NCI-H82 treated with DMSO at 0.1 percent for 48 hours (cell line): ENCODE results near the gene RNGTT.
A peak's percentile ranks its signal among the peaks of the same experiment; 100 is the strongest.

Source experiments
- DNase-seq: peaks from one replicate; lab custom pipeline; 2025; ENCODE audit not compliant: unreplicated experiment; lab: John Stamatoyannopoulos, UW

RNGTT gene

DNA sequence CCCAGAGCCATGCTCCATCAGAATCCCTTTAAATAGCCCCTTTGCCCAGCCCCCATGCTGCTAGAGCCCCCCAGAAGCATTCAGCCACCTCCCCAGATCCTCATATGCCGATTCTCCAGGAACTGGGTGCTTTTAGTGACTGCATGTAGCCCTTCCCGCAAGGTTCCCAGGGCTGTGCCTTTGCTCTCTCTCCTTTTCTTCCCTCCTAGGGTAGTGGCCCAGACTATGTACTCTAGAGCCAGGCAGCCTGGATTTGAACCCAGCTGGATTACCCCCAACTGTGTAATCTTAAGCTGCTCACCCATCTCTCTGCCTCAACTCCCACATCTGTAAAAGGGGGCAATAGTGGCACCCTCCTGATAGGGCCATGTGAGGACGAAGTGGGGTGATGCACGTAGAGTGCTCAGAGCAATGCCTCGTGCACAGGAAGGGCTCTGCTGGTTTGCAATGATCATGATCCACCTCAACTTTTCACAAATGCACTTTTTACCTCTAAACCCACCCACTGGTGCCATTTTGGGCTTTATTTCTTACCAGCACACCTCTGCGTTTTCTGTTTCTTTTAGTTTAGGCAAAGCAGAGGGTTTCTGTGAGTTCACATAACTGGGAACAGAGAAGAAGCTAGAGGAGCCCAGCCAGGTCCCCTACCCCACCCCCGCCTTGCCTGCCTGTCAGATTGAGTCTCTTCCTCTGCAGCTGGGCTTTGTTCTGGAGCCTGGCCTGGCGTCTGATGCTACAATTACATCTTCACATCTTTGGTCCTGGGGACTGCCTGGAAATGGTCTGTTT is 396.5 kb downstream of the RNGTT start:
- DNase-seq, result no peak

DNA sequence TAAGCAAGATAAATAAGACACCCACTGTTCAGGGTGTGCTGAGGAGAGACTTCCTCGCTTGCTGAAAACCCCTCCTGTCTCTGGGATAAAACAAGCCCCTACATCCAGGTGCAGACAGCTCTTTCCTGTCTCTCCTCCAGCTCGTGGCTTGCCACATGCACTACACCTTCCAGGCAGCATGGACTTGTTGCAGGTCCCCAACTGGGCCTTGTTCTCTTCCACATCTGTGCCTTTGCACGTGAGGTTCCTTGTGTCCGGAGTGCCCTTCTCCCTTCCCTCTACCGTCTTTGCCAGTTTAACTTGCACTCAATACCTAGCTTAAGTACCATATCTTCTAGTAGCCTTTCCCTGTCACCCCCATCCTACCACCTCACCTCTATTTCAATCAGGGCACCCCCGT is 397.6 kb downstream of the RNGTT start:
- DNase-seq, result no peak

DNA sequence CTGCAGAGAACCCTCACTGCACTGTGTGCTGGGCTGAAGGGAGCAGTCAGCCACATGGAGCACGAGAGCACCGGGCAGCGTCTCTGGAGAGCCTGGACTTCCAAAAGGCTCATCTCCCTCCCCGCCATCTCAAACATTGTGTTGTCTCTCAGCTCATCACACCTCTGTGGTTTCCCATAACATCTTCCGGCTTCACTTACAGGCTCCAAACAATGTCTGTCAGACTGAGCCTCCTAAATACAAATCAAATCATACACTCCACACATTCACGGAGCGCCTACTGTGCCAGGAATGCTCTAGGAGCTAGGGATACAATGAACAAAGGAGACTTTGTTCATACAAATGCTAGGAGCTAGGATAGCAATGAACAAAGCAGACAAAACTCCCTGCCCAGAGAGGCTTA is 398.0 kb downstream of the RNGTT start:
- no peak for DNase-seq

DNA sequence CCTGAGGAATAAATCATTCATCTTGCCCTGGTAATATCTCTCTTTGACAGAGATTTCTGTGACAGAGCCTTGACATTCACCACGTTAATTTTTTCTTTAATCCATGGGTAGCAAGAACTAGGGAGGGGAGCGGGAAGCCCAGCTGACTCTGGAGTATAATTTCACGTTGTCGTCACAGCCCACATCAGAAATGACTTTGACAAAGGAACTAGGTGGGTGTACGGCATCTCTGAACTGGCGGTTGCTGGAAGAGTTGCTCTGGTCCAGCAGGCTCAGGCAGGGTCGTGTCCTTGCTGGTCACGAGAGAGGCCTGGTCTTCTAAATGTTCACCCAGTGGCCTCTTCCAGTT is 400.2 kb downstream of the RNGTT start:
- no peak for DNase-seq

DNA sequence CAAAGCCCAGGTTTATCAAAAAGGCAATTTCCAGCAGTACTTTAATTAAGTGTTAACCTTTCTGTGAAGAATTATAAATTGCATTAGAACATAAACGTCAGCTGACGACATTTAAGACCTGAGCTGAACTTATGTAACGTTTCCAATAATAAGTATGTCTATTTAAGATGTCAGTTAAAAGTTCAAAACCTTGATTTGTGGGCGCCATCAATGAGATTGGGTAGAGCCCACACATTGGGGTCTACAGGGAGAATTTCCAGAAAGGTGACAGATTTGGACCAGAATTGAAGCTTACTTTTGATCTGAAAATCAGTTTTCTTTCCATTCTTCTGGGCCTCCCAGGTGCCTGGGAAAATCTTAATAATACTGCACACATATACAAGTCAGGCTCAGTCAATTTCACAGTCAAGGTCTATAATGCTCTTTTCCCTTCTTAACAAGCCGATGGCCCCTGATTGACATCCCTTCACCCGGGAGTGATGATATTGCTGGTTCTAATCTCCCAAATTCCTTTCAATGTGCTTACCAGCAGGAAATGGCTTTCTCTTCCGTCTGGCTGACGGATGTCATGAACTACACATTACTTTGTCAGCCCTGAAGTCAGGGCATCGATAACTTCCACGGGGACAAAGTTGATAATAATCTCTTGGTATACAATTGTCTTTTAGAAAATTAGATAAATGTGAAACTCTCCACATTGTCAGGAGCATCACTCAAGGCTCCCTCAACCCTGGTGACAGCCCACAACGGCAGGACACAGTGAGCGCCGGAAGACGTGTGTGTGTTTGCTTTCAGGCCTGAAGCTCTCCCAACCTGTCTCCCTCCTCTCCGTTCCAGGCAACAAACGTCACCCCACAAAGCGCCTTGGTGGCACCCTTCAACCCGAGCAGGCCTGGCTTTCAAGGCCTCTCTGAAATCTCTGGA is 400.8 kb downstream of the RNGTT start:
- DNase-seq, result peak; percentile 37

DNA sequence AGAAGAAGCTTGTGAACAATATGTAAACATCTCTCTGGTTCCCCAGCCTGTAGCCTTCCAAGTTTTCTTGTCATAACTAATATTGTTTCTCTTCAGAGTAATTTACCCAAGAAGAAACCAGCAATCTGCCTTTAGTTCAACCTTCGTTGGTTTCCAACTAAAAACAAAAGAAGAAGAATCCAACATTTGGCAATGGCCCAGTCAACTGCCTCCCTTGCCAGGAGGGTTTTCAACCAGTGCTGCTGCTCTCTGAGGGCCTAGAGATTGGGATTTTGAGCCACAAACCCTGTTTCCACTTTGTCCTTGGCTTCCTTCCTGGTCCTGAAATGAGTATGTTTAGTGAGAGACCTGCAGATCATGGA is 401.5 kb downstream of the RNGTT start:
- no peak for DNase-seq

DNA sequence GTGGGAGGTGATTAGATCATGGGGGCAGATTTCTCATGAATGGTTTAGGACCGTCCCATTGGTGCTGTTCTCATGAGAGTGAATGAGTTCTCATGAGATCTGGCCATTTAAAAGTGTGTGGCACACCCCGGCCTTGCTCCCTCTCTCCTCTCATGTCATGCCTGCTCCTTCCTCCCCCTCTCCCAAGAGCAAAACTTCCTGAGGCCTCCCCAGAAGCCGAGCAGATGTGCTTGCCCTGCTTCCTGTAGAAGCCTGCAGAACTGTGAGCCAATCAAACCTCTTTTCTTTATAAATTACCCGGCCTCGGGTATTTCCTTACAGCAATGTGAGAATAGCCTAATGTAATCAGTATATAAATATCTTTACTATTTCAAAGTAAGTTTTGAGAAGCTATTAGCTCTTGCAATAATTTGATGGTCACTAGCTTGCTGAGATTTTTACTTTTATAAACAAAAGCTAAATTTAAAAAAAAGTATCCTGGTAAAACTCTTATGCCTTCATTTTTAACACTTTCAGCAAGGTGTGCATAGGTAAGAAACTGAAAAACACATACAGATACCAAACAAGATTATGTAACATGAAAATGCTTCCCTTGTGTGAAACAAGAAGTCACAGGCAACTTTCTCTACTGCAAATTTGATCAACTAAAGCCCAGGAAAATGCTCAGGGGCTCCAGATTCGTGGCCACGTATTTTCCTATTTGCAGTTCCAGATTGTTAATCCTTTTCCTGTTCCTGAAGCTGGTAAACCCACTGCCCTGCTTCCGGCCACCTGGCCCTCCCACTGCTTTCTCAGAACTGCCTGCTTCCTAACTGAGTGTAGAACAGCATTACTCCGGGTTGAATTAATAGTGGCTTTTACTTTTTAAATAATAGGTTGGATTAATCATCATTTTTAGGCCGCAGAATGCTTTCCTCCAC is 402.1 kb downstream of the RNGTT start:
- DNase-seq, result no peak
